HEK293T (cell line): ENCODE results near the gene TSNAX.

Experiments
- BHLHE40 ChIP-seq: fragments of 450-650 bp; IDR thresholded peaks from 2 replicates; pipeline ENCODE4 v1.6.1; 2016; ENCODE audit warnings: mild to moderate bottlenecking, moderate library complexity, borderline replicate concordance
- CTBP1 ChIP-seq: fragments of 450-650 bp; IDR thresholded peaks from 2 replicates; pipeline ENCODE4 v1.6.1; 2016; ENCODE audit warnings: borderline replicate concordance
- FOXM1 ChIP-seq: fragments of 450-650 bp; IDR thresholded peaks from 2 replicates; pipeline ENCODE4 v1.6.1; 2017; ENCODE audit warnings: mild to moderate bottlenecking, borderline replicate concordance
- NFRKB ChIP-seq: fragments of 450-650 bp; IDR thresholded peaks from 2 replicates; pipeline ENCODE4 v1.6.1; 2016; ENCODE audit warnings: mild to moderate bottlenecking, moderate library complexity
- SP1 ChIP-seq: fragments of 450-650 bp; IDR thresholded peaks from 2 replicates; pipeline ENCODE4 v1.6.1; 2017

- TF ChIP-seq NFRKB (no peak), SP1 (no peak), BHLHE40 (no peak), CTBP1 (no peak), FOXM1 (no peak)
Observed at GRCh38 chr1:231594749-231595148, 66.3 kb downstream of the TSNAX start.
